Germinal center (tissue), 1 donor: ENCODE measurements around the gene NCL.
"Not testable (repeated sequence)": the region's sequence is repeated elsewhere in the genome, so short reads cannot be mapped to it uniquely, and the experiment has no call there.

ENCODE experiments used
- DNase-seq: peaks from one replicate; pipeline ENCODE4 v3.0.0; 2012; ENCODE audit warnings: mixed read lengths, low spot score

NCL gene

DNA sequence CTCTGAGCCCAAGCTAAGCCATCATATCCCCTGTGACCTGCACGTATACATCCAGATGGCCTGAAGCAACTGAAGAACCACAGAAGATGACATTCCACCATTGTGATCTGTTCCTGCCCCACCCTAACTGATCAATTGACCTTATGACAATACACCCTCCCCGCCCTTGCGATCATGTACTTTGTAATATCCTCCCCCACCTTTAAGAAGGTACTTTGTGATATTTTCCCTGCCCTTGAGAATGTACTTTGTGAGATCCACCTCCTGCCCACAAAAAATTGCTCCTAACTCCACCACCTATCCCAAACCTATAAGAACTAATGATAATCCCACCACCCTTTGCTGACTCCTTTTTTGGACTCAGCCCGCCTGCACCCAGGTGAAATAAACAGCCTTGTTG is 33.8 kb downstream of the NCL start:
- DNase-seq: not testable (repeated sequence)

DNA sequence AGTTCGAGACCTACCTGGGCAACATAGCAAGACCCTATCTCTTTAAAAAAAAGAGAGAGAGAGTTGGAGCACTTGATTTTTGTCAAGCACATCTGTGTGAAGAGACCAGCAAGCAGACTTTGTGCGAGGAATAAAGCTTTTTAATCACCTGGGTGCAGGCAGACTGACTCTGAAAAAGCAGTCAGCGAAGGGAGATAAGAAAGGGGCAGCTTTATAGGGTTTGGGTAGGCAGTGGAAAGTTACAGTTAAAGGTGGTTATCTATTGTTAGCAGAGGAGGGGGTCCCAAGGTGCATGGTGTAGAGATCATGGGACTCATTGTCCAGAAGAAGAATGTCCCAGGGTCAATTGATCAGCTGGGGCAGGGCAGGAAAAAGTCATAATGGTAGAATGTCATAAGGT is 34.4 kb downstream of the NCL start:
- DNase-seq: no peak

DNA sequence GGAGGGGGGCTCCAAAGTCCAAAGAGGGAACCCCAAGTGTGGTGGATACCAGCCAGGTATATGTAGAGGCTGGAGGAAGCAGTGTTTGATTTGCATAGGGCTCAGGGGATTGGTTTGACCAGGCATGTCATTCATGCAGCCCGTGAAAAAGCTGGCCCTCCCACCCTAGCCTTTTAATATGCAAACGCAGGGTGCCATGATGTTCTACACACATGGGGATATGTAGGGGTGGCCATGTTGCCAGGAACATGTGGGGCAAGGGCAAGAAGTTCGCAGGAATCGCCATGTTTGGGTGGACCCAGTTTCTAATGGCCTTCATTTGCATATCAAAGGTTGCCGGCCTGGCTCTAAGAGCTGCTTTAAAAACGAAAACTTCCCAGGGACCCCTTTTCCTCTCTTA is 35.1 kb downstream of the NCL start:
- no peak for DNase-seq

DNA sequence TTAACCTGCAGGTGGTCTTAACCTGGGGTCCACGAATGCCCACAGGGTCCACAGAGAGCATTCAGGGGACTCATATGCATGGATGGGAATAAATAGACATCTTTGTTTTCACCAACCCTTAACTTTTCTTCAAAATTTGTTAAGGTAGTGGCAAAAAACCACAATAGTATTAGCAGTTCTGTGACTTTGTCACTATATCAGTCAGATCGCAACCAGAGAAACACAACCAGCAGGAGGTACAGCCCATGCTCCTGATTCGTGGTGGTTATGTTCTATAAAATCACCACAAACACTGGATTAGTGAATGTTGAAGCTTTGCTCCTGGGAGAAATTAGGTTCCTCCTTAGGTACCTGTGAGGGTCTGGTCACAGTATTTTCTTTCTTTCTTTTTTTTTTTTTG is 37.2 kb downstream of the NCL start:
- DNase-seq: no peak

DNA sequence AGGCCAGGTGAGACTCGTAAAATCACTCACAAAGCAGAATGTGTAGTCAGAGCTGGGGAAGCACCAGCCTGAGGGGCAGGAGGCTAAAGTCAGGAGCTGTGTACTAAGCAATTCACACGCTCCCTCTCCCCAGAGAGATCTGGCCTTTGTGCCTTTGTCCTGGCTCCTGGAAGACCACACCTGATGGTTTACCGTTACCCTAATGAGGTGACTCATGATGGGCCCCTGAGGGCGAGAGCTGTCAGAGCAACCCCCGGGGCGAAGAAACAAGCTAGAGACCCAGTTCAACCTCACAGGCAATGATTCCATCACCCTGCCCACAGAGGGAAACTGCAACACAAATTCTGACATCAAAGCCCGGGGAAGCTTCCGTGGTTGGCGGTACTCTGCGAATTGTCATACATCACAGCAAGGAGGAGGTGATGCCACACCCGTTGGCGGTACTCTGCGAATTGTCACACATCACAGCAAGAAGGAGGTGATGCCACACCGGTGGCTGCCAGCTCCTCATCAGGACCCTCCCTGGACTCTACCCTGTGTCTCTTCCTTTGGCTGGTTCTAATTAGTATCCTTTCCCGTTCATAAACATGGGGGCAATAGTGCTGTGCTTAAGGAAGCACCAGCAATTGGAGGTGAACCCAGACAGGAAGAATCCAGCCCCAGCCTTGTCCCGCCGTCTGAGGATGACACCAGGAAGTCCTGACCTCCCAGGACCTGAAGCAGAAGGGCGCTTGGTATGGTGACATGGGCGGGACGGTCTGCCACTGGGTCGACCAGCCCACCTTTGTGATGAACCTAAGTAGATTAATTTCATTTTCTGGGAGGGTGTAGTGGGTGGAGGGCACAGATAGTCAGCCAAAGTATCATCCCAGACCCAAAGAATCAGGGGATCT is 38.2 kb downstream of the NCL start:
- no peak for DNase-seq

DNA sequence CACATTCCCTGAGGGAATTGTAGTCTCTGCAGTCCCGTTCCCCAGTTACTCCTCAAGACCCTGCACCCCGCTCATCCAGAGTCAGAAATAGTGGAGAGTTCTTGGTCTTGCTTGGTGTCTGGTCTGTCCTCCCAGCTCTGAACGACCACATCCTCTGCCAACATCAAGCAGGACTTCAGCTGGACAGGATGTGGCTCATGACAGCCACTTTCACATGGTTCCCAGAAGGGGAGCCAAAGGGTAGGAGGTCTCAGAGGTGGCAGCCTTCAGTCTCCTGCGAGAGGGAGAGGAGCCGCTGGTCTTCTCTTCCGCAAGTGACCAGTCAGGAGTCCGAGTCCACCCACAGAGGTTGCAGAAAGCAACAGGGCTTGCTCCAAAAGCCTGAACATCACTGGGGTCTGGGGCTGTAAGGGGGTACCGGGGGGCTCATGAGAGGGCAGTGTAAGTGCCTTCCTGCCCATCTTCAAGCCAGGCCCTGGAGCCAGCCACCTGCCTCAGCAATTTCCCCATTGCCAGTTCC is 38.9 kb downstream of the NCL start:
- no peak for DNase-seq

DNA sequence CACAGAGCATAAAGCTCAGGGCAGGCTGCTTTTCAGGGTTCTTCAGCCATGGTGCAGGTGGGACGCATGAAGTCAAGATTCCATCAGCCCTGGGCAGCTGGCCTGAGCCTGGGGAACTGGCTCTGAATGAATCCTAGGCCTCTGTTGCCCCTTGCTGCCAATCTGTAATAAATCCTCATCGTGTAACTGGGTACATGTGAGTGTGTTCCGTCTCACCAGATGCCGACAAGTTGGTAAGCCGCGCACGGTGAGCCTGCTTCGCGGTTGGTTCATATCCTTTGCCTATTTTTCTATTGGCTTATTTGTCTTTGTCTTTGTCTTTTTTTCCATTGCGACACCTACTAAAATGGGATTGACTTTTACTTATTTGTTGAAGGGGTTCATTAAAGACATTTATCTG is 41.1 kb downstream of the NCL start:
- DNase-seq: no peak

DNA sequence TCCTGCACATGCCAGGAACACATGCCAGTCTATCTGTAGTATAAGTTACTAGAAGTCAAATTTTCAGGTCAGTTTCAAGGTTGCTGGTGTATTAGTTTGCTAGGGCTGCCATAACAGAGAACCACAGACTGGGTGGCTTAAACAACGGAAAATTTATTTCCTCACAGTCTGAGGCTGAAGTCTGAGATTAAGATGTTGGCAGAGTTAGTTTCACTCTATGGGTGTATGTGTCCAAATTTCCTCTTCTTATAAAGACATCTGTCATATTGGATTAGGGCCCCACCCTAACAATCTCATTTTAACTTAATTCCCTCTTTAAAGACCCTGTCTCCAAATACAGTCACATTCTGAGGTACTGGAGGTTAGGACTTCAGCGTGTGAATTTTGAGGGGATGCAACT is 42.2 kb downstream of the NCL start:
- no peak for DNase-seq

DNA sequence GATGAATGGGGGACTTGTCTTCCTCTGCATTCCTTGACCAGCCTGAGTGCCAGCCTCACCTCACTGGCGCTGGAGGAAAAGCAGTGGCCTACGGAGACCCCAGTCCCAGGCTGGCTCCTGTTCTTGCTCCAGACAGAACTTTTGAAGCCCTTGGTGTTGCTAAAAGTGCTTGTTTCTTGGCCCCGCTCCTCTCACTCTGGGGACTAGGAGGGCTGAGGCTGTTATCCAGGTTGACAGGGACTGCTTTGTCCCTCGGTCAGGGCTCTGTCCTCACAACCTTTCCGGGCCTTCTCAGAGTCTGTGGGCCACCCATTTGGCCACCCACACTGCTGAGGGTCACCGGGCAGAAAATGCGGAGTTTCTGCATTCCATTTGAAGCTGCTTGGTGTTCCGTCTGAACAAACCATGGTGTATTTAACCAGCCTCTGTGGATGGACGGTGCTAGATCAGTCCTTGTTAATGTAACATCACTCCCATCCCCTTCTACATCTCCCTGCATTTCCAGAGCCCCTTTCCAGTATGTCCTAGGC is 43.2 kb downstream of the NCL start:
- no peak for DNase-seq

DNA sequence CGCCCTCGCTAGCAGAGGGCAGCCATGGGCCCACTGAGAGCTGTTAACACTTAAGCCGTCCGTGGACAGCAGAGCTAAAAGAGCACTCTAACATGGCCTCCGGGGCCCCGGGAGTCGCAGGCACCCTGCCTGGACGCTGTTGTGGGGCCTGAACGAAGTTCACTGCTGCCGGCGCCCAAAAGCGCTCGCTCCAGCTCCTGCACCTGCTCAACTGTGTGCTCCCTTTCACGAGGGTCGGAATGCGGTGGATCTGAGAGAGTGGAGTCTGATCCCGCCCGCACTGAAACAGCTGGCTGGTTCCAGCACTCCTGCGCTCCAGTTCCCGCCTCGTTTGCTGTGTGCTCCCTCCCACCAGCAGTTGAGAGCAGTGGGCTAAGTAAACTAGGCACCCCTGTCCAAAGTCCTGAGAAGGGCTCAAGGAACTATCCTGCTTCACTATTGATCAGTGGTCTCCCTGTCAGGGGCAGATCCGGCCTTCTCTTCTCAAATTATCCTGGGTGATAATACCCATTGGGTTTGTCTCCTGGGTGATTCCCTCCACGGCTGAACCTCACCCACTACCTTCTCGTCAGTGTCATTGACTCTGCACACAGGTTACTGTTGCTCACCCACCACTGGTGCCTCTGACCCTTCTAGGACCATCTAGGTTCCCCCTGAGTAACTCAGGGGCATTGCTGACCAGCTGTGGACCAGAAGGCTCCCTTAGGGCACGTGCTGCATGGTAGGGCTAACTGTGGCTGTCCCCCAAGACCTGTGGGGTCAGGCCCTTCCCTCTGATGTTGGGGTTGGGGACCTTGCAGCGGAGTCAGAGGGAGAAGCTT is 45.3 kb downstream of the NCL start:
- no peak for DNase-seq

DNA sequence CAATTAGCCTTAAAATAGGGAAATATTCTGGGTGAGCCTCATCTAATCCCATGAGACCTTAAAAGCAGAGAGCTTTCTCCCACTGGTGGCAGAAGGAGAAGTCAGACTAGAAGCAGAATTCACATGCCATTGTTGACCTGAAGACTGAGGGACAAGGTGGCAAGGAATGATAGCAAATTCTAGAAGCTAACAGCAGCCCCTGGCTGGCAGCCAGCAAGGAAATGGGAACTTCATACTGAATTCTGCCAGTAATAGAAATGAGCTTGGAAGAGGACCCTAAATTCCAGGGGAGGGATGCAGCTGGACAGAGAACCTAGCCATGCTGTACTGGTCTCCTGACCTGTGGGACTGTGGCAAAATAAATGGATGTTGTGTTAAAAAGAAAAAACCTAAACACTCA is 49.3 kb downstream of the NCL start:
- DNase-seq: no peak

DNA sequence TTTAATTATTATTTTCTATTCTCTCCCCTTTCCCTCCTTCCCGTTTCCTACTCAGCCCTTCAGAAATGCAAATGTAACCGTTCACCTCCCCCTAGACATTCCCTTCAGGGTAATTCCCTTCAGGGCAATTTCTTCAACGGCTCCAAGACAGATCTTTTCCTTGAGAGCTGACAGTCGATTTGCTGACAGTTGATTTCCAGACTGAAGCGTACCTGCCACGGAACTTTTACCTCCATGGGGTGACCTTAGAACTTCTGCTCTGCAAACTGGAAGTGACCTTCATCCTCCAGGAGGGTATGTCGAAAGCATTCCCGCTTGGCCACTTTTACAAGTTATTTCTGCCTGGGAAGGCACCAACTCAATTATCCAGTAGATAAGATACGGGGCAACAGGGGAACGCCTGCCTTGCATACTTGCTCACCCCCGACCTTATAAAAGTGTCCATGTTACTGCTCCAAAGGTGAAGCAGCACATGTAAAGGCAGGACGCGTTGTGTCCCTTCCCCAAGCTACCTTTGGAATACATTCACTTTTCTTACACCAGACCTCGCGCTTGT is 50.3 kb downstream of the NCL start:
- no peak for DNase-seq

DNA sequence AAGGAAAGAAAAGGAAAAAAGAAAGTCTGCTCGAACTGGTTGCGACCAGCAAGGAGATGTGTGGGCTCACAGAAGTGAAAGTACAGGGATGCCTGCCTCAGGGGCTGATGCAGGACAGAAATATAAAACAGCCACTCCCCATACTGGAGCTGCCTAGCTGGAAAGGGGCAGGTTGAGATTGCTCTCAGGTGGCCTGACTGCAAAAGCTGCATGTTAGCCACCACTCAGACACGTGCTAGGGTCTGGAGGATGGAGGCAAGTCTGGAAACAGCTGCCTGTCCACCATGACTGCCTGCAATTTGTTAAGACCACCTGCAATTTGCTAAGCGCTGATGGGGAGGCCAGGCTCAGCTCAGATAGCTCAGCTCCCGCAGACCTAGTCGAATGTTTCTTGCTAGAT is 50.8 kb downstream of the NCL start:
- DNase-seq: no peak

DNA sequence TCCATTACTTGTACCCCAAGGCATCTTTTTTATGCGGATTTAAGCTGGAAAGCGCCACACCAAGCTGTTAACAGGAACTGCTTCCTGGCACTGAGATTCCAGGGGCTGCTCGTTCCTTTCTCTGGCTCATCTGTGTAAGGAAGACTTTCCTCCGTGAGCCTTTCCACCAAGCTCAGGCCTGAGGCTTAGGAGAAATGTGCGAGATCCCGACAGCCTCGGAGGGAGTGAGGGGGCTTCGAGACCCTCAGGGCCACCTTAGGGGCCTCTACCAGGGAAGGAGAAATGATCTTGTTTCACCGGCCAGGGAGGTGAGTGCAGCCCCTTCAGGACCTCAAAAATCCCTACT is 51.7 kb downstream of the NCL start:
- DNase-seq: no peak

DNA sequence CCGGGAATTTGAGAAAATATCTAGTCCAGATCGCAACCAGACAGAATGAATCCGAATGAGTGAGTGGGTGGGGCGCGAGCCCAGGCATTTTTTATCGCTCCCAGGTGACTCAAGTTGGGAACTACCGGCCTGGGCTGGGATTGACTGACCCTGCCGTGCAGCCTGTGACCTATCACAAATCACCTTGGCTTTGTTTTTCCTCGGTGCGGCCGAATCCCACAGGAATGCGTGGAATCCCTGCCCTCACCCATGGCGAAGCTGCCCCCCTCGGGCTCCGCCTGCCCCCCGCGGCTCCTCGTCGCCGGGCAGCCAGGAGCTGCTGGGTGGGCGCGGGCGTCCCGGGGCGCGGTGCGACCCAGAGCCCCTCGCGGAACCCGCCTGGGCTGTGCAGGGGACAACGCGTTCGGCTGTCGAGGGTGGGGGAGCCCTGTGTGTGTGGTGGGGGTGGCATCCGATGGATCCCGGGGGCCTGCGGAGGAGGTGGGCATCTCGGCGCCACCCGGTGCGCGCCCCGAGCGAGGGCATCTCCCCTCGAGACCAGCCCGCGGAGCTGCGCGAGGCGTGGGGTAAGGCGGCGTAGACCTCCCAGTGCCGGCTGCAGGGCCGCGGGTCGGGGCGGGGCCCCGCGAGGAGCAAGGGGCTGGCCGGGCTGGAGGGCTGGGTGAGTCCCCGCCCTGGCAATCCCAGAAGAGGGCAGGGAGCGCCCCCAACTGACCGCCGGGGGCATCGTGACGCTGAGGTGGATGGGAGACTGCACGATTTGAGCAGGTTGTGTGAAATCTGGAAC is 52.3 kb downstream of the NCL start:
- DNase-seq: peak; percentile 81

DNA sequence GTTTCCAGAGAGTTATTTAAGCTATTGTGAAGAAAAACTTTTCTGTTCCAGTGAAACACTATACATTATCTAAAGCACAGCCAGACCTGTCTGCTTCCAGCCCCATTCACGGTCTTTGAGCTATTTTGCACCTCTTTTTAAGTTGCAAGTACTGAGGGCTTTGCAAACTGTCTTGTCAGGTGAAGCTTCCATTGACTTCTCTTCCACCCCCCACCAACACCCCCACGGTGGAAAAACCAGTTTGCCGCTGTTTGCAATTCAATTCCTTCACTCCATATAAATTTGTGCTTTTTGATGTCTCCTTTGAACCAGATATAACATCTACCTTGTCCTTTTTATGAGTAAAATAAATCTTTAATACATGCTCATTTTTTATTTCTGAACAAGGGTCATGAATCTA is 53.0 kb downstream of the NCL start:
- no peak for DNase-seq

DNA sequence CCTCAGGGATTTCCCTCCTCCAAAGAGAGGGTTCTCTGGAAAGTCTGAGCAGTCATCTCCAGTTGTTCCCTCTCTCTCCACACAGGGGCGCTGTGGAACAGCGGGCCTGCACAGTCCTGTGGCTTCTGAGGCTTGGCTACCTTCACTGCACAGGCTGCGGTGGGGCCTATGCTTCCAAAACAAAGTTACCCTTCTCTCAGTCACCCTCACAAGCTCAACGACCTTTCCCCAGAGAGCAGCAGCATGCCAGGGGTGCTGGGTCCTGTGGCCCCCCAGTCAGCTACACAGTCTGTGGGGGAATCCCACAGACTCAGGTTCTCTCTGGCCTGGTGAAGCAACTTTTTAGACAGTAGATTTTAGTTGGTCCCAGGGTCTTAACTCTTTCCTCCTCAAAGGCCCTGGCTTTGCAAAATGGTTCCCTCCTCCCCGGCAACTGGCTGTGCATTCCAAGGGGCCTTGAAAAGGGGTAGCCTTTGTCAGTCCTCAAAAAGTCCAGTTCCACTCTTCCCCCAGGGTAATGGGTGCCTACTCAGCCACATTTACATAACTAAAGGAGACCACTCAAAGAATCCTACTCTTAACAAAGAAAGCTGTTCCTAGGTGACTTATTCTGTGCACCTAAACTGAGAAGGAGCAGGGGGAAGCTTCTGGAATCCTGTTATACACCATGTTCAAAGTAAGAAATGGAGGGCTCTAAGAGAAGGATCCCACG is 53.8 kb downstream of the NCL start:
- DNase-seq: no peak

DNA sequence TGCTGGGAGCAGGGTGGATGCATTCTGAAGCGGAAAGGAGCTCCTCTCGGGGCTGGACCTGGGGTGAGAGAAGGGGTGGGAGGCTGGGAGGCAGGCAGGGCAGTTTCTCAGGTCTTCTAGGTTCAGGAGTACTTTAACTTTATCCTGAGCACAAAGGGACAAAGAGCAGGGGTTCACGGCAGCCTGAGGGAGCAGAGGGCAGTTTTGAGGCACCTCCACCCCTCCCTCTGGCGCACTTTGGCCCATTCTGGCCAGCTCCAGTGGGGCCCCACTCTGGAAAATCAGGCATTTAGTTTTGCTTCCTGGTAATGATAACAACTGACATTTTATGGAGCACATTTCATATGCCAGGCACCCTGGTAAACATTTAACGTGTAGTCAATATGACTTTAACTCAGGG is 54.5 kb downstream of the NCL start:
- no peak for DNase-seq

DNA sequence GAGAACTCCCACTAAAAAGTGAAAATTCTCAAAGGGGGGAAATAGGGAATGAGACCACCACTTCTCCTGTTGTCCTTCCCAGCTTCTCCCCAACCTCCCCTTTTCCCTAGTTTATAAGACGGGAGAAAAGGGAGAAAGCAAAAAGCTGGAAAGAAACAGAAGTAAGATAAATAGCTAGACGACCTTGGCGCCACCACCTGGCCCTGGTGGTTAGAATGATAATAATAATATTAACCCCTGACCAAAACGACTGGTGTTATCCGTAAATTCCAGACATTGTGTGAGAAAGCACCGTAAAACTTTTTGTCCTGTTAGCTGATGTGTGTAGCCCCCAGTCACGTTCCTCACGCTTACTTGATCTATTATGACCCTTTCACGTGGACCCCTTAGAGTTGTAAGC is 56.0 kb downstream of the NCL start:
- not testable (repeated sequence) for DNase-seq

DNA sequence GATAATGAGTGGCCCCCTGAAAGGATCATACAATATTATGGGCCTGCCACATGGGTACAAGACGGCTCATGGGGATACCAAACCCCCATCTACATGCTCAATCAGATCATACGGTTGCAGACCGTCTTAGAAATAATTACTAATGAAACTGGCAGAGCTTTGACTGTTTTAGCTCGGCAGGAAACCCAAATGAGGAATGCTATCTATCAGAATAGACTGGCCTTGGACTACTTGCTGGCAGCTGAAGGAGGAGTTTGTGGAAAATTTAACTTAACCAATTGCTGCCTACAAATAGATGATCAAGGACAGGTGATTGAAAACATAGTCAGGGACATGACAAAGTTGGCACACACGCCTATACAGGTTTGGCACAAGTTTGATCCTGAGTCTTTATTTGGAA is 56.6 kb downstream of the NCL start:
- not testable (repeated sequence) for DNase-seq
